Fibroblast of pulmonary artery (primary cell): Measurements from ENCODE around the gene TLR2.
A peak's percentile ranks its signal among the peaks of the same experiment; 100 is the strongest.

Experiments used
- DNase-seq: peaks from one replicate; pipeline ENCODE4 v3.0.0-alpha.2; 2010; ENCODE audit warnings: low read depth
- H3K4me3 ChIP-seq: replicated peaks from 2 replicates; pipeline ENCODE4 v1.5.1; 2011; ENCODE audit warnings: low read depth, mild to moderate bottlenecking, control low read depth, low read length, moderate library complexity
- TF ChIP-seq, protein P1 (sequence below): IDR thresholded peaks from 2 replicates; pipeline ENCODE4 v1.5.1; 2011; ENCODE audit warnings: mild to moderate bottlenecking, control low read depth, low read length, inconsistent platforms; ENCODE audit errors: missing control alignments

TLR2 gene

DNA sequence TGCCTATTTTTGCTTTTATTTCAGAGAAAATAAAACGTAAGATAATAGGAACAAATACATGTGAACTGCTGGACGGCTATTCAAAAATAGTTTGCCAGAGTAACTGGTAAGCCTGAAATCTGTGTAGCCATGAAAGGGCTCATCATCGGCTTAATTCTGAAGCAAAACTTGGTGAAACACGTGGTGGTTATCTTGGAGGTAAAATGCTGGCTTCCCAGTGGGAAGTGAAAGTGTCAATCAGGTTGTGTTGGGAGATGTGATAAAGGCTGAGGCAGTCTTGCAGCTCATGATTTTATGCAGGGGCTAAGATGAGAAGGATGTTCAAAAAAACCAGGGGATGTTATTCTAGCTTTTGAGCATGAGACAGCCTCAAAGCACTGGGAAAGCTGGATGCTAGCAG, 36.1 kb upstream of the TLR2 start:
- no peak for DNase-seq
- no peak overlapping the region for H3K4me3 ChIP-seq
- TF ChIP-seq, protein P1, sequence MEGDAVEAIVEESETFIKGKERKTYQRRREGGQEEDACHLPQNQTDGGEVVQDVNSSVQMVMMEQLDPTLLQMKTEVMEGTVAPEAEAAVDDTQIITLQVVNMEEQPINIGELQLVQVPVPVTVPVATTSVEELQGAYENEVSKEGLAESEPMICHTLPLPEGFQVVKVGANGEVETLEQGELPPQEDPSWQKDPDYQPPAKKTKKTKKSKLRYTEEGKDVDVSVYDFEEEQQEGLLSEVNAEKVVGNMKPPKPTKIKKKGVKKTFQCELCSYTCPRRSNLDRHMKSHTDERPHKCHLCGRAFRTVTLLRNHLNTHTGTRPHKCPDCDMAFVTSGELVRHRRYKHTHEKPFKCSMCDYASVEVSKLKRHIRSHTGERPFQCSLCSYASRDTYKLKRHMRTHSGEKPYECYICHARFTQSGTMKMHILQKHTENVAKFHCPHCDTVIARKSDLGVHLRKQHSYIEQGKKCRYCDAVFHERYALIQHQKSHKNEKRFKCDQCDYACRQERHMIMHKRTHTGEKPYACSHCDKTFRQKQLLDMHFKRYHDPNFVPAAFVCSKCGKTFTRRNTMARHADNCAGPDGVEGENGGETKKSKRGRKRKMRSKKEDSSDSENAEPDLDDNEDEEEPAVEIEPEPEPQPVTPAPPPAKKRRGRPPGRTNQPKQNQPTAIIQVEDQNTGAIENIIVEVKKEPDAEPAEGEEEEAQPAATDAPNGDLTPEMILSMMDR = no peak

DNA sequence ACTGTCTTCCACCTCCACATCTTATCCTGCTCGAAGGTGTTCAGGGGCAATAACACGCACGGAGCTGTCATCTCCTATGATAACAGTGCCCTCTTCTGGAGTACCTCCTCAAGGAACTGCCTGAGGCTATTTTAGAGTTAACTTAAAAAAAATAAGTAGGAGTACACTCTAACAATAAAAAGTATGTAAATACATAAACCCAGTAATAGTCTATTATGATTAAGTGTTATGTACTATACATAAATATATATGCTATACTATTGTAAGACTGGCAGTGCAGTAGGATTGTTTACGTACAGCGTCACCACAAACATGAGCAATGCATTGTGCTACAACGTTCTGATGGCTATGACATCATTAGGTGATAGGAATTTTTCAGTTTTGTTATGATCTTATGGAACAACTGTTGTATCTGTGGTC, 34.5 kb upstream of the TLR2 start:
- TF ChIP-seq, protein P1 = peak; percentile 29
- peak; percentile 24 for DNase-seq
- H3K4me3 ChIP-seq = no peak overlapping the region

DNA sequence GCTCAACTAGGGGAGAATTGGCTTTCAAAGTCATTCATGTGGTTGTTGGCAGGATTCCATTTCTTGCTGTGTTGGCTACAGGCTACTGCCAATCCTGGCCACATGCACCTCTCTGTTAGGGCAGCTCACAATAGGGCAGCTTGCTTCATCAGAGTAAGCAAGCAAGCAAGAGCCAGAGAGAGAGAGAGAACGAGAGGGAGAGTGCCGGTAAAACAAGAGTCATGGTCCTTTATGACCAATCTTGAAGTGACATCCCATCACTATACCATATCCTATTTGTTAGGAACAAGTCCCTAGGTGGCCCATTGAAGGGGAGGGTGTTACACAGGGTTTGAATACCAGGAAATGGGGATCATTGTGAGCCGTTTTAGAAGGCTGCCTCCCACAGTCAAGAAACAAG, 33.0 kb upstream of the TLR2 start:
- no peak overlapping the region for H3K4me3 ChIP-seq
- DNase-seq = no peak
- TF ChIP-seq, protein P1 = no peak

DNA sequence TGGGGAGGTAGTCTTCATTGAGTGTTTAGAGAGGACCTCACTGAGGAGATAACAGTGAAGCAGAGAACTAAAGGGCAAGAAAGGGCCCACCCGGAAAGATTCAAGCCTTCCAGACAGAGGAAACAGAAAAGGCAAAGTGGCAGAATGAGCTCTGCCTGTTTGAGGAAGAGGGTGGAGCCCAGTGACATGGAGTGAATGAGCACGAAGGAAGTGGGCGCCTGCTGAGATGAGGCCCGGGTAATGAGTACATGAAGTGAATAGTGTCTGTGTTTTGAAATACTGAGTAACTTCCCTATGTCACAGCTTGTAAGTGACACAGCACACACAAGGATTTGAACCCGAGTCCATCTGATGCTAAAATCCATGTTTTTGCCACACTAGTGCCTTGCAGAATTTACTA, 32.5 kb upstream of the TLR2 start:
- DNase-seq = no peak
- no peak overlapping the region for H3K4me3 ChIP-seq
- TF ChIP-seq, protein P1 = no peak

DNA sequence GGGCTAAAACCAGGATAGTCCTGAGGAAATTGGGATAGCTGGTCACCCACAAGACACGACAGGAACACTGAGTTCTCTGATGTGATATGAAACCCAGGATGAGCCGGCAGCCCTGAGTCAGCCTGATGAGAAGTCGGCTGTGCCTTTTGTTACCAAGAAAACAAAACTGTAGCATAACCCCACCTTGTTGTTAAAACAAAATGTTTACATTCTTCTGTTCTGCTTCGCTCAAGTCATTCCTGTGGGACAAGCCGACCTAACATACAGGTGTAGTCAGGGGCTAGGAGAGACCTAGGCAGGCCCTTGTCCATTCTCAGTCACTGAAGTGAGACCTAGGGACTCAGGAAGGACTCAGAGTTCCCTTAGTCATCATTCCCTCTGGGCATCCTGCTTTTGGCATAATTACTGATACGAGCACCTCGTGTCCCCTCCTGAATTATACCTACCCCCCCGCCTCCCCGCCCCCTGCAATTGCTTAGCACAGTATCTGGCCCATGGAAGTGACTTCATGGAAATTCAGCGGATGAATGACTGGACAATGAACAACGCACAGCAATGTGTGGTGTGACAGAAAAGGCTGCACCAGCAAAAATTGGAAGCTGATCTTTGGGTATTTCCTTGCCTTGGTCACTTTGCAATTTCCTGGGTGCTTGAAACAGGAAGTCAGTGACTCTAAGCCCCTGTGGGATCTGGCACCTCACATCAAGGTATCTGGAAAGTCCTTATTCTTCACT, 31.9 kb upstream of the TLR2 start:
- TF ChIP-seq, protein P1 = no peak
- no peak for DNase-seq
- no peak overlapping the region for H3K4me3 ChIP-seq

DNA sequence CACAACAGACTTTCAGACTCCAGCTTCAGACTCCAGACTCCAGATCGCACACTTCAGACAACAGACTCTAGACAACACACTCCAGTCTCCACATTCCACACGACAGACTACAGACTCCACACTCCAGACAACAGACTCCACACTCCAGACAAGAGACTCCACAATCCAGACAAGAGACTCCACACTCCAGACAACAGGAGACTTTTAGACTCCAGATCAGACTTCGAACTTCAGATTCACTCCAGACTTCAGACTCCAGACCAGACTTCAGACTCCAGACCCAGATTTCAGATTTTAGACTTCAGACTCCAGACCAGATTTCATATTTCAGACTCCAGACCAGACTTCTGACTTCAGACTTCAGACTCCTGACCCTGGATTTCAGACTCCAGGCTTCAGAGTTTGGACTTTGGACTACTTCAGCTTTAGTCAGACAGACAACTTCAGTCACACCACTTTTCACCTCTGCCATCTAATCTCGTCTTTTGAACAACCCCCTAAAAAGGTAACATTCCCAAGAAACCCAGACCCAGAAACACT, 29.0 kb upstream of the TLR2 start:
- H3K4me3 ChIP-seq = no peak overlapping the region
- DNase-seq = no peak
- TF ChIP-seq, protein P1 = no peak

DNA sequence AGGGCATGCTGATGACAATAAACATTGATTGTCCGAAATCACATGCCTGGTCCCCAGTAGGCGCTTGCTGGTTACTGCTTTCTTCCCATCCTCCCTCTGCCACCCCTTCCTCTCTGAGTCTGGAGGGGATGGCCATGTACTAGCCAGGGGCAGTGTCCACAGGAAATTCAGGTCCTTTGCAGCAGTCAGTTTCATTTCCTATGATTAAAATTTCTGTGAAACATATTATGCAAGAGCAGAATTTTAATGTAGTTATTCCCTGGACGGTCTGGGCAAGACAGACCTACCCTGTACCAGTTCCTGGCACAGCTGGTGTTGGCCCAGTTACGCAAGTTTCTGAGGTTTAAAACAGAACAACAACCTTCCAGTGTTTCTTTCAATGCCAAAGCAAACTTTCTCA, 28.2 kb upstream of the TLR2 start:
- no peak overlapping the region for H3K4me3 ChIP-seq
- TF ChIP-seq, protein P1 = no peak
- DNase-seq = peak; percentile 73
